ENCODE data around the gene PCGF1.

DNA sequence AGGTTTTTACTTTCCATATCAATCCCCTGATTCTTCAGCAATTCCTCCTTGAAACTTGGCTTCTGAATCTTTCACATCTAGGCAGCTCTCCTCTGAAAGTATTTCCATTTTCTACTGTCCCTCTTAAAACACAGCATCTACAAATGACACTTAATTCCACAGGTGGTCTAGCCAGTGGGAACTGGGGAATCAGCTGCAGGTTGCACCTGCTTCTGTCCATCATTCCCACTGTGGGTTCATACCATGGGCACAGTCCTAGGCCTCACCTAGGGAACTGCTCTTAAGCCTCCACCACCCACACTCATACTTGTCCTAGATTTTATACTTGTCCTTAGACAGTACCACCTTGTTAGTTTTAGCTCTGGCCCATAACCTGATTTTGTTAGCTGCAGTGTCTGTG is 44.0 kb upstream of the PCGF1 start:
- TF ChIP-seq, protein P1, sequence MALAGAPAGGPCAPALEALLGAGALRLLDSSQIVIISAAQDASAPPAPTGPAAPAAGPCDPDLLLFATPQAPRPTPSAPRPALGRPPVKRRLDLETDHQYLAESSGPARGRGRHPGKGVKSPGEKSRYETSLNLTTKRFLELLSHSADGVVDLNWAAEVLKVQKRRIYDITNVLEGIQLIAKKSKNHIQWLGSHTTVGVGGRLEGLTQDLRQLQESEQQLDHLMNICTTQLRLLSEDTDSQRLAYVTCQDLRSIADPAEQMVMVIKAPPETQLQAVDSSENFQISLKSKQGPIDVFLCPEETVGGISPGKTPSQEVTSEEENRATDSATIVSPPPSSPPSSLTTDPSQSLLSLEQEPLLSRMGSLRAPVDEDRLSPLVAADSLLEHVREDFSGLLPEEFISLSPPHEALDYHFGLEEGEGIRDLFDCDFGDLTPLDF (CRISPR knock-in tag; IDR thresholded peaks at IDR 0.05) = no peak
- no peak for TF ChIP-seq ADNP (tag; IDR thresholded peaks at IDR 0.05)
- no peak for TF ChIP-seq FOXK1 (CRISPR knock-in tag; IDR thresholded peaks at IDR 0.05; ENCODE audit: borderline replicate concordance)
- TF ChIP-seq ARNT (IDR thresholded peaks at IDR 0.05) = no peak
- TF ChIP-seq, protein P2, sequence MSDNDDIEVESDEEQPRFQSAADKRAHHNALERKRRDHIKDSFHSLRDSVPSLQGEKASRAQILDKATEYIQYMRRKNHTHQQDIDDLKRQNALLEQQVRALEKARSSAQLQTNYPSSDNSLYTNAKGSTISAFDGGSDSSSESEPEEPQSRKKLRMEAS (CRISPR knock-in tag; IDR thresholded peaks at IDR 0.05) = no peak
- TF ChIP-seq RNF2 (IDR thresholded peaks at IDR 0.05) = no peak
- no peak for TF ChIP-seq NFXL1 (CRISPR knock-in tag; IDR thresholded peaks at IDR 0.05)
- TF ChIP-seq SP2 (IDR thresholded peaks at IDR 0.05; ENCODE audit: extremely low read depth, low read depth, low read length, poor library complexity, severe bottlenecking) = no peak
- TF ChIP-seq POLR2B (IDR thresholded peaks at IDR 0.05; ENCODE audit: low read depth, partially characterized antibody) = no peak
- TF ChIP-seq TAF1 (IDR thresholded peaks at IDR 0.05; ENCODE audit: control insufficient read depth, extremely low read depth, insufficient read depth, low read length, severe bottlenecking) = no peak
- TF ChIP-seq GATA2 (CRISPR knock-in tag; IDR thresholded peaks at IDR 0.05) = no peak
- TF ChIP-seq ARHGAP35 (IDR thresholded peaks at IDR 0.05; ENCODE audit: partially characterized antibody) = no peak

Data from K562 (cell line).